DMS153 treated with DMSO at 0.1 percent for 48 hours (cell line): ENCODE data around the gene CFAP58.

ENCODE experiments used
- DNase-seq: peaks from one replicate; lab custom pipeline; 2025; ENCODE audit not compliant: unreplicated experiment; lab: John Stamatoyannopoulos, UW

Gene CFAP58

DNA sequence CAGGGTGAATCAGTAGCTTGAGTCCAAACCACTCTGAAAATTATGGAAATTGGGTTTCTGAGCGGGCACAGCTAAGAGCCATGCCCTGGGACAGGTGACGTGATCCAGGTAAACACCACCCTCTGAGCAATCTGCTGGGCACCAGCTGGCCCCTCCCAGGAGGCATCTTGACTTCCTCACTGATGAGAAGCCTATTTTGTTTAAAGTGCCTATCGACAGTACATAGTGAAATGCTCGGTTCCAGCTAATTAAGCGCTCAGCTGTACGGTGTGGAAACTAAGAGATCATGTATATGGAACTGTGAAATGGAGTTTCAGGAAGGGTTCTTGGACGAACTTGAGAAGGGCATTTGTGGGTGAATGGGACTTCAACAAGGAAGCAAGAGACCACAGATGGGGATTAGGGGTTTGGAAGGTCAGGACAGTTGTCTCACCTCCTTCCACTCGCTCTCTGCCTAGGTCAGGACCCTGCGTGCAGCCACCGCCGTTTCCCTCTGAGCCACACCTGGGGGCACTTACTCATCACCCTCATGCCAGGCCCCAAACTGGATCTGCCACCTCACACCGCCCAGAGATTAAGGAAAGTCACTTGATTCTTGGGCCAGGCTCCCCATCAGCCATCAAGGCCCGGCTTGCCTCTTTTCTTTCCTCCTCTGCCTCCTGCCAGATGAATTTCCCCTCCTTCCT, 18.5 kb upstream of the CFAP58 start:
- DNase-seq: peak; percentile 71

DNA sequence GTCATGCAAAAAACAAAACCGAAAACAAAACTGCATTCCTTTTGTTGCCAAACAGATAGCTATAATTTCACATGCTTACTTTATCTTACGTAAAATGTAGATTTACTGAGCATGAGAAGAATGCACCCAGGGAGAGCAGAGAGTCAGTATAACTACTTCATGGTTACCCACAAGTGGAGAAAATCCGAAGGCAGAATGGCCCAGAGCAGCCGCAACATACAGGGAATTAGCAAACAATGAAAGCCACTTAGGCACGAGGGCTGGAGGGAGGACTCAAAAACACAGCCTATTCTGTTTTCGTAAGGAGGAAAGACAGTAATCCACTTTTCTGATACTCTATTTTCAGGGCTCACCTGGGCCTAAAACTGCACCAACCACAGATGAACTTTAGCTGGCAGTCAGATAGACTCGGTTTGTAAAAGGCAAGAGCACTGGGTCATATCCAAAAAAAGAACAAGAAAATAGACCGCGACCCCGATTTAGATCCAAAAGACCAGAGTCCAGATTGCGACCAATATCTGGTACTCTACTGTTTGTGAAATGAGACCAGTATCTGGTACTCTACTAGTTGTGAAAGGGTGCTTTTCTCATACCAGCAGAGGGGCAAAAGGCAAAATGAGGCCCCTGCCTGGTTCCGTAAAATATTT, 16.7 kb upstream of the CFAP58 start:
- DNase-seq: no peak

DNA sequence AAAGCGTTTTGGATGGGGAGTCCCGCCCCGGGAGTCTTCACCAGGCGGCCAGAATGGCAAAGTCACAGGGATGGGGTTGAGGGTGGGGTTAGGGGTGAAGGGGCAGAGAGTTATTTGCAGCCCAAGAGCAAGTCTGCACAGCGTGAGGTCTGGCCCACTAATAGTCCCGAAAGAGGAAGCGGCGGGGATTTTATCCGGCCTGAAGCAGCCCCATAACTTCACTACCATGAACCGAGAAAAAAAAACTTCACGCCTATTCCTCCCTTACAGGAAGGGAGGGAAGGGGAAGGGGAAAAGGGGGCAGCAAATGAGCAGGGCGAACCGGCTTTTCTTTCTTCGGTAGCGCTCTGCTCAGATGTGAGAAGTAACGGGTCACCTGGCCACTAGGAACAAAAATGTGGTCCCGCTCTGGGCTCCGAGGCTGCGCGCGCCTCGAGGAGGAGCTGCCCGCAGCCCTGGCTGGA, 16.1 kb upstream of the CFAP58 start:
- DNase-seq: no peak

DNA sequence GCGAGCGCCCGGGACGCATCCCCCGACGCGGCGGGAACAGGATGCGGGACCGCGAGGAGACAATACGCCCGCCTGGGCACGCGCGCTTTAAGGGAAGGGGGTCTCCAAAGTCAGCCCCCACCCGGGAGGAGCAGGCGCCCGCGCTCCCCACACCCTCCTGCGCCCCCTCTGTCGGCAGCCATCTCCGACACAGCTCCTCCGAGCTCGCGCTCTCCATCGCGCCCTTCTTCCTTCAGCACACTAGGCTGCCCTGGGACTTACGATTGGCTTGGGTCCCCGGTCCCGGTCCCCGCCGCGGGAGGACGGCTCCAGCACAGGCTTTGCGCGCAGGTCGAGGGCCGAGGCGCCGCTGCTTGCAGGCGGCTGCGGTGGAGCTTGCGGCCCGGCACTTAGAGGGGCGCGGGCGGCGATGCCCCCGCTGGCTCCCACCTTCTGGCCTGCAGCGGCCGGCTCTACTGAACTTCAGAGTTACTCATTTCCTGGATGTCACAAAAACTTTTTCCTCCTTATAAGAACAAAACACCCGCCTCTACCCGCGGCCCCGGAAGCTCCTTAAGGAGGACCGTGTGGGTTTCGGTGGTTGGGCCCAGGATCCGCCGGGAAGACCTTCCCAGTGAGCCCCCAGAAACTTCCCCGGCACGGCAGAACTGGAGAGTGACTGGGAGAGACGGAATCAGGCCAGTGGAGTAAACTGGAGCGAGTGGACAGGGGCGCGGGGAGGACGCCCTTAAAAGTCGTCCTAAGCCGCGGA, 15.5 kb upstream of the CFAP58 start, which contains the start of gene ITPRIP:
Gene ITPRIP (minus strand): TSS at position 481 of the 751 bp plus-strand sequence. CDS start 22,414 bp downstream, outside the sequence.
- DNase-seq: peak; percentile 20

DNA sequence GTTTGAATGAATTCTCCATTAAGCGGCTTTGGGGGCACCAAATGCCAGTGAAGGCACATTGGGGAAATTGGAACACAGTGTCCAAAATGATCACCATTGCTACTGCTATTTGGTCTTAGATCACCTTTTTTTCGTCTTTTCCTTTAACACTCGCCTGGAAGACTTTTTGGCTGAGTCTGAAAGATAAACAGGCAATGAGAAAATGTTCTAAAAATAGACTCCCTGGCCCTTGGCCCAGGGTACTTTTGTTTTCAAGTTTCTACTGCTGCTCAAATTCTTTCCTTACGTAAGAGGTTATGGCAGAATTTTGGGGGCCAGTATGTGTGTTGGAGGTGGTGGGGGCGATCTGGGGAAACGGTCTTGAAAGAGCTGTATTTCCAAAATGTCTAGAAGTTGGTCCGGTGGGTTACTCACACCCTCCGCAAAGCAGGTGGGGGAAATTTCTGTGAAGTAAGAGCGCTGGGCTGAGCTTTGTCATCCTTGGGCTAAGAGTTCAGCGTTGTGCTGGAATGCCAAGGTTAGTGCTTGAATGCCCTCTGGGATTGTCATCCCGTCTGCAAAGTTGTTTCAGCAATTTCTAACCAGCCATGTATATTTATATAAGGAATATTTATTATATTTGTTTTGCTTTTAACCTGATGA, 14.0 kb upstream of the CFAP58 start:
- no peak for DNase-seq

DNA sequence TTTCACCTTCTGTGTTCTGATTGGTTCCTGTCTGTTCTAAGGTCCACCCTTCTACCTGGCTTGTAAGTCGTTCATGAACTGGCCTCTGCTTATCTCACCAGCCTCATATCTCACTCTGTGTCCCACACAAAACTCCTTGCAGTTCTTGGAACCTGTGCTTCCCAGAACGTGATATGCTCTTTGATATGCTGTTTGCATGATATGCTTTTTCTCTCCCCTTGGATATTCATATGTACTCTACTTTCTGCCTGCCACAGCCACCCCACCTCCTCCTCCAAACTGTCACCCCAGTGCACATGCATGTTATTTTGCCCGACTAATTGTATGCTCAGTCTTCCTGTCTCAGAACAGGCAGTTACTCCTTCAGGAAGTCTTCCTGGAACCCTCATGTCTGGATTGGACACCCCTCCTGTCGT, 13.5 kb upstream of the CFAP58 start:
- no peak for DNase-seq

DNA sequence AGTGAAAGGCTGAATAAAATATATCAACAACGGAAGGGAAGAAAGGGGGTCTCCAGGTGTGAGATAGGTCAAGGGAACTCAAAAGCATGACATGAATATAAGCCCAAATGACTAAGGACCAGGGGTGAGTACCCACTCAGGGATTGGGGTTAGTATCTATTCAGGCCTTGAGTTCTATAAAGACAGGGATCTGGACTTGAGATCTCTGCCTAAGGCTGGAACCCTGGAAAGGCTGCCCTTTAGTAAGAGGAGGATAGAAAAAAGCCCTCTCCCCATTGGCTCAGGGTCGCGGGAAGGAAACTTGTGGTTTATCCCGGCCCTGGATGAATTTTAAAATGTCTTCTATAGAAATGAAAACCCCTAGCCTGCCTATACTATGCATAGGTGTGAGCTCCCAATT, 13.0 kb upstream of the CFAP58 start:
- no peak for DNase-seq

DNA sequence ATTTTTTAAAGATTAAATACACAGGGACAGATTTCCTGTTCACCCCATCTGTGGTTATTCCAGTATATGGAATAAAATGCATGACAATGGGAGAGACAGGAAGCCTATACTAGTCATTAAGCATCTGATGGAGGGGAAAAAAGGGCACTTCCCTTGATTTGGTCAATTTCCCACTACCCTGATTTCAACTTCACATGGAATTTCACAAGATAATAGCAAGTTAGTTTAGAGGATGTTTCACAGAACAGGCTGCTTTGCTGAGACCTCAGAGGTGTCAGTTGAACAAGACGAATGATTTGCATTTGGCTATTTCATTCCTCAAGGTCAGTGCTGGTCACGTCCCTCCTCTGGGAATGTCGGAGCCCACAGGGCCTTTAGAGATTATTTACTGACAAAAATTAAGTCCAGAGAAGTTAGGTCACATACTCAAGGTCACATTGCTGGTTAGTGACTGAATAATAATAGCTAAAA, 10.7 kb upstream of the CFAP58 start:
- no peak for DNase-seq

DNA sequence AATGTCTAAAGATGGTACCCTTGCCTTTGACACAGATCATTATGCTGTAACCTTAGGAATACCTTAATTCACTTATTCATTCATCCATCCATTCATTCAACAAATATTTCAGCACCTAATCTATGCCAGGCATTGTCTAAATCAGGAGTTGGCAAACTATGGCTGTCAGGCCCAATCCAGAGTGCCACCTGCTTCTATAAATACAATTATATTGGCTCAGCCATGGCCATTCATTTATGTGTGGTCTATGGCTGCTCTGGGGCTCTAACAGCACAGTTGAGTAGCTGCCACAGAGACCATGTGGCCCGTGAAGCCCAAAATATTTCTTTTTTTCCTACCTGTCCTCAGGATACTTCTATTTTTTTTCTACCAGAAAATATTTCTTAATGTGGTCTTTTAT, 9.4 kb upstream of the CFAP58 start:
- no peak for DNase-seq

DNA sequence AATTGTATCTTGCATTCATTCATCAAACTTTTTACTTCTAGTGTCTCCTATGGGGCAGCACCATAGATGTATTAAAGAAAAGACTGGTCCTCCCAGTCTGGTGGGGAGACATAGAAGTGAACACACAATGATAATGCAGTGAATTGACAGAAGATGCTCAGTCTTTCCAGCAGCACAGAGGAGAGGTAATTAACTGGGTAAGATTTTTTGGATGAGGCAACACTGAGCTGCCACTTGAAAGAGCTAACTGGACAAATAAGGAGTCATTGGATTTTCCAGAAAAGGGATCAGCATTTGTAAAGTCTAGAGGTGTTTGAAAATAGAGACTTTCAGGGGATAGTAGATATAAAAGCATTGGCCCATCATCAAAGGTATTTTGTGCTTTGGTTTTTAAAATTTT, 8.1 kb upstream of the CFAP58 start:
- DNase-seq: no peak

DNA sequence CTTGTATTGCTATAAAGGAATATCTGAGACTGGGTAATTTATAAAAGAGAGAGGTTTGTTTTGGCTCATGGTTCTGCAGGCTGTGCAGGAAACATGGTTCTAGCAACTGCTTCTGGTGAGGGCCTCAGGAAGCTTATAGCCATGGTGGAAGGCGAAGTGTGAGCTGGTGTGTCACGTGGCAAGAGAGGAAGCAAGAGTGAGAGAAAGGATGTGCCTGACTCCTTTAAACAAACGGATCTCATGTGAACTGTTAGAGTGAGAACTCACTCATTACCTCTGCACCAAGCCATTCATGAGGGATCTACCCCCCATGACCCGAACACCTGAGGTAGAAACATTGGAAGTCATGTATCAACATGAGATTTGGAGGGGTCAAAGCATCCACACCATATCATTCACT, 7.7 kb upstream of the CFAP58 start:
- DNase-seq: no peak

DNA sequence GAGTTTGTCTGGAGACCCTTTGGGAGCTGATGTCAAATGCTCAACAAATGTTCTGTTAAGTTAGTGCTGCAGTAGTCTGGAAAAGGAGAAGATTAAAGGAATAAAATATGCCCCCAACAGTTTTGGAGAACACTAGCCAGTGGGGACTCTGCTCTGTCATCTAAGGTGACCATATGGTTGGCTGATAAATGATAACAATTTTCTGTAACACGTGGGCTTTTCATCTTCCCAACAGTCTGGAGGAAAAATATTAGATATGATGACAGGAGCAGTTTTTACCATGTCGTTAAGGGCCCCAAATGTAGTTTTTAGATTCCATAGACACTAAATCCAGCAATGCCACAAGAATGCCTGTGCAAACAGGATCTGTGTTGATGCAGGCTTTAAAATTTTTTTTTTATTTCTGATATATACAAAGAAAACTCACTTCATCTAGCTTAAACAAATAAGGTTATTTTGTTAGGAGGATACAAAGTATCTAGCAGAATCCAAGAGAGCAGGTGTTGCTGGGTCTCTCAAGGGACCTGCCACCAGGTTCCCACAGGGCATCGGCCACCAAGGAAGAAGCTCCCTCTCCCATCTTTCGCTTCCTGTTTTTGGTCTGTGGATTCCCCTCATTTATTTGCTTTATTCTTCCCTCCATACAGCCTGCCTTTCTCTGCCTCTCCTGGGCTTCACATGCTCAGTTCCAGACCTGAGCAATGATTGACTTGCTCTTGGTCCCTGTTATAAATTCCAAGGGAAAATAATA, 6.2 kb upstream of the CFAP58 start:
- DNase-seq: no peak

DNA sequence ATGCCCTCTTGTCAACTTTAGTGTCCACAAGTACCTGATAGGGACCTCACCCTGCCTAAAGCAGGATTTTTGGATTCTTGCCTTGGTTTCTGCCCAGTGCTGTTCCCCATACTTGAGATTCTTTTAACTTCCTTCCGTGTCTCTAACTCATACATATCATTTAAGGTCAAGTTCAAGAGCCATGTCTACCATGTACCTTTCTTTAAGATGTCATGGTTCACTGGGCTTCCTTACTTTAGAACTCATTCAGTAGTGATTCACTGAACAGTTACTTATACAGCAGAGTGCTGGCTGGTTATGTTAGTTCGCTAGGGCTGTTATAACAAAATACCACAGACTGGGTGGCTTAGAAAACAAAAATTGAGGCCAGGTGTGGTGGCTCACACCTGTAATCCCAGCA, 5.0 kb upstream of the CFAP58 start:
- DNase-seq: no peak

DNA sequence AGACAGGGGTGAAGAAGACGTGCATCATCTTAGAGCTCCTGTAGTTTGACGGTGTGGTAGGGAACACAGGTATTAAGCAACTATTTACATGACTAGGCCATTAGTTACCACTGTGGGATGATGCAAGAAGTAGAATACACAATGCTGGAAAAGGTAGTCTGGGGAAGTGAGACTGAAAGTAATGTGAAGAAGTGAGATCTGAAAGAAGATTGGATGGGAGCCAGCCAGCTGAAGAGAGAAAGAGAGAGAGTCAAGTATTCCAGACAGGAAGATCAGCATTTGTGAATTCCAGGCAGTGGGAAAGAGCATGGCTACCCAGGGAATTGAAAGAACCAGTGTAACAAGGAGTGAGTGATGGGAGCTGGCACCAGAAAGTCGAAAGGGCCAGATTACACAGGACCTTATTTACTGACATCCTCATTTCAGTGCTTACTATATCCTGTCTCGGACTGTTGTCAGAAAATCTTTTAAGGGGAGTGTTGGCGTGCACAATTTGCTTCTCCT, 4.0 kb upstream of the CFAP58 start:
- no peak for DNase-seq

DNA sequence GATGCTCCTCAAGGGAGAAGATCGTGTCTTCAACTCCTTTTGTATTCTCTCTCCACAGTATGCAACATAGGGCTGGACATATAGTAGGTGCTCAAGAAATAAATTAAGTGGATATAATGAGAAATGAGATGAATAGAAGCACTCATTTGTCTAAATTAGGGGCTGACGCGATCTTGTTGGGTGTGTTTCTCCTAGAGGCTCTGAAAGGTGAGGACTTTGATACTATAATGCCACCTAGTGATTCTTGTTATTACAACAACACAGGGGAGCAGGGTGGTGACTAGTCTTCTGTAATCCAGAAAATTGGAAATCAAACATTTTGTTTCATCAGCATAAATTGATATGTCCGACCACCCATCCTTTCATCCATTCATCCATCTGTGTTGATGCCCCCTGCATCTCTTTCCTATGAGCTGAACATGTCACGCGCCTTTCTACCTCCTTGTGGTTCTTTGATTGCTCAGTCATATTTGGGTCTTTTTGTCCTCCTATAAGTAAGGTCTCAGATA, 3.5 kb upstream of the CFAP58 start:
- DNase-seq: peak; percentile 73

DNA sequence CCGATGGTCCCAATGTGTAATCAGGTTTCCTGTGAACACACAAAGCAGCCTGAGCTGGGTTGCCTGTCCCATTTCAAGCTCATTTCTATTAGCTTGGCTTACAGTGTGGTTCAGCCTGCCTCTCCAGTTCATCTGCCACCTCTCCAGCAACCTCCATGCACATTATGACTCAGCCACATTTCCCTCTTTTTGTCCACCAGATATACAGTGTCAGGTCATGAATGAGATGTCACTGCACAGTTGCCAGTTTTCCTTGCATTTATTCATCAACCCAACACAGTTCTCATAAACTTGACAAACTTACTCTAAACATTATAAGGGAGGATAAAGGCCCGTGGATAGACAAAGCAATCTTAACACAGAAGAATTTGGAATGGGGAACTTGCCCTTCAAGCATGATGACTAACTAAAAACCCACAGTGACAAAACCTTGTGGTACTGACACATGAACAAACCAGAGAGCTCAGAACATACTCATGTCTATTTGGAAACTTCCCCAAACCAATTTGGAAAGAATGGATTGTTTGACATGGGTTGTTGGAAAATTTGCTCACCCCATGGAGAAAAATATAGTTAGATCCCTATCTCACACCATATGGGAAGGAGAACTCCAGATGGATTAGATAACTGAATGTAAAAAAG, 2.5 kb upstream of the CFAP58 start:
- DNase-seq: no peak

DNA sequence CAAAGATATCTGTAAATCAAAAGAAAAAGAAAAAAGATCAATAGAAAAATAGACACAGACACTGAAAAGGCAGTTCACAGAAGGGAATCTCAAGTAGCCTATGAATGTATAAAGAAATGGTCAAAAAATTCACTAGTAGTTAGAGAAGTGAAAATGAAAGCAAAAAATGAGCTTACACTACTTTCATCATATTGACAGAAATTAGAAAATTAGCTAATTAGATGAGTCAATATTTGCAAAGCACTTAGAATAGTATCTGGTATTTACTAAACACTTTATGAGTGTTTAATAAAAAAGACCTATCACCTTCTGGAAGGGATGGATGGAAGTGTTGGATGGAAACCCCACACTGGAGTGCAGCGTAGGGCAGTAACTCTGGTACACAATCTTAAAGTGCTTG, 1.7 kb upstream of the CFAP58 start:
- no peak for DNase-seq

DNA sequence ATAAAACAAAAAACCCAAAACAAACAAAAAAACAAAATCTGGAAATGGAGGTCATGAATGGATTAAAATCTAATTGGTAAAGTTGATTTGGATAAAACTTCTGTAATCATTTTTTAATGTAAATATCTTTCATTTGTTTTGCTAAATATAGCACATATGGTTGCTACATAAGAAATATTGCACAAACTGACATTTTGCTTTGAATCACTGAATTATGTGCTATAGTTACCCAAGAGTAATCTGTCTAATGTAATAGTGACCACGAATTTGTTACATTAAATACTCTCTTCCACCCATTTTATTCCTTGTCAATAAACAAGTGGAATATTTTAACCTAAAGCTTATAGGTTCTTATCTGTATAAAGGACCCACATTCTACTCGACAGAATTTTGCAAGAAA, 6.2 kb downstream of the CFAP58 start:
- DNase-seq: no peak

DNA sequence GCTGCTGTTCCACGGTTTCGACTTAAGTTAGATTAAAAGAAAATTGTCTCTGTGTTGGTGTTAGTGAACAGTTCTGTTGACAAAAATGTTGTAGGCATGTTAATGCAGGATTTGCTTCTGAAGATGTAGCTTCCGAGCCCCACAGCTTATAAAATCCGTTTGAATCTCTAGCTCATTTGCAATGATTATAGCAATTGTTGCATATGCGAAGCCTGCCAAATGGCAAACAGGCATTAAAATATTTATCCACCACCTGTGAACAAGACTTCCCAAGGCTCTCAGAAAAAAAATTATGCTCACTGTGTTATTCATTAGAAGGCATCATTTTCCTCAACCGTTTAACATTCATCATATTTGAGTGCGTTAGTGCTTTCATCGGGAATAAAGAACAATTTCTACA, 14.3 kb downstream of the CFAP58 start:
- DNase-seq: no peak

DNA sequence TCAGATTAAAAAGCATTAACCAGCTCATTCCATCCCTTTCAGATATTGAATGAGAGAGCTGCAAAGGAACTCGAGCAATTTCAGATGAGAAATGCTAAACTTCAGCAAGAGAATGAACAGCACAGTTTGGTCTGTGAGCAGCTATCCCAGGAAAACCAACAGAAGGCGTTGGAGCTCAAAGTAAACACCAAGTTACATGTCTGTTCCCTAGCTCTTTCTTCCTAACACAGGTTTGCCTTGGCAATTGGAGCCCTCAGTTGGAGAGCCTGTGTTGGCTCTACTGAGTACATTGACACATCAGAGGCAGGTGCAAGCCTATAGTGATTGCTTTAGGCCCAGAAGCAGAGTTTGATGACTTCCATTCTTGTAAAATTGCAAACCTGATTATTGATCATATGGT, 14.7 kb downstream of the CFAP58 start:
- DNase-seq: no peak
